Measurements from ENCODE around the gene ZHX3. TPM values are rescaled to one million over a fixed set of nuclear protein-coding genes. Genes with fewer than 3 reads are reported as not detected.

The ZHX3 gene
- total and polyA plus RNA-seq, 2 donors (not counting 1 experiment from before 2014, with no cell fraction given) = 4.3 to 22.2 TPM

DNA sequence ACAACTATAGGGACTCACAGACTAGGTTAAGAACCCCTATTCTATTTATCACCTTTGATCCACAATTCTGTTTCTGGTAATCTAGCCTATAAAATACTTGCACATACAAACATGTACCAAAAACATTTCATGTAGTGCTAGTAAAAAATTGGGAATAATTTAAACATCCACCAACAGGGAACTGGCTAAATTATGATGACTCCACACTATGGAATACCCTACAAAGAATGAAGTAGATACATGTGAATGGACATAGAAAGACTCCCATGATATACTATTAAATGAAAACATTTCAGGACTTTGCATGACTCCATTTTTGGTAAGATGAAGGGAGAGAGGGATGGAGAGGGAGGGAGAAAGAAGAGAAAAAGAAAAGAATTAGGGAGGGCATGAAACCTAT is 58.2 kb downstream of the ZHX3 start:
- no peaks in the 10 kb centered on the region for H3K36me3 ChIP-seq (replicated peaks in 1 of 2; ENCODE audit: control extremely low read depth in 1 of 2, control insufficient read depth in 1 of 2, extremely low read depth in 1 of 2, insufficient read depth in 2 of 2, low read length in 1 of 2)
- no peak overlapping the region for H3K4me3 ChIP-seq (ENCODE audit: control extremely low read depth in 1 of 5, extremely low read depth in 1 of 5, insufficient read depth in 1 of 5, low read depth in 2 of 5, low read length in 4 of 5)
- H3K4me1 ChIP-seq (ENCODE audit: control insufficient read depth in 2 of 2, insufficient read depth in 2 of 2, low read length in 2 of 2) = no peaks in the 10 kb centered on the region
- no peaks in the 10 kb centered on the region for H3K9me3 ChIP-seq (ENCODE audit: control extremely low read depth in 1 of 3, control insufficient read depth in 2 of 3, insufficient read depth in 1 of 3, low read length in 2 of 3)
- POLR2A ChIA-PET = no interaction called here
- H4K20me1 ChIP-seq (ENCODE audit: control insufficient read depth, insufficient read depth, low read length, poor library complexity, severe bottlenecking) = no peaks in the 10 kb centered on the region
- H3K79me2 ChIP-seq (ENCODE audit: control insufficient read depth, insufficient read depth, low read length) = no peaks in the 10 kb centered on the region
- no peak overlapping the region for H2AFZ ChIP-seq (ENCODE audit: insufficient read depth, low read depth, low read length, poor library complexity, severe bottlenecking)
- H3K9ac ChIP-seq (ENCODE audit: low read length) = no peak overlapping the region
- ATAC-seq (ENCODE audit: low read depth) = no peak
- Mint-ChIP-seq H3K4me3 (no peak overlapping the region), H3K27ac (no peak overlapping the region), H3K27me3 (no peaks in the 10 kb centered on the region), H3K9me3 (ENCODE audit: insufficient read depth) (no peaks in the 10 kb centered on the region), H3K4me1 (no peaks in the 10 kb centered on the region)
- no peak overlapping the region for H3K27ac ChIP-seq (ENCODE audit: low read length in 2 of 2)
- intact Hi-C loops (cut with micrococcal nuclease) = no loop called here
- no peak overlapping the region for H3K4me2 ChIP-seq (replicated peaks; ENCODE audit: low read depth, low read length, poor library complexity, severe bottlenecking)
- TF ChIP-seq EZH2 (IDR thresholded peaks at IDR 0.05; ENCODE audit: borderline replicate concordance, insufficient read depth, low read depth, low read length, poor library complexity, severe bottlenecking) = no peak
- TF ChIP-seq, protein P1, sequence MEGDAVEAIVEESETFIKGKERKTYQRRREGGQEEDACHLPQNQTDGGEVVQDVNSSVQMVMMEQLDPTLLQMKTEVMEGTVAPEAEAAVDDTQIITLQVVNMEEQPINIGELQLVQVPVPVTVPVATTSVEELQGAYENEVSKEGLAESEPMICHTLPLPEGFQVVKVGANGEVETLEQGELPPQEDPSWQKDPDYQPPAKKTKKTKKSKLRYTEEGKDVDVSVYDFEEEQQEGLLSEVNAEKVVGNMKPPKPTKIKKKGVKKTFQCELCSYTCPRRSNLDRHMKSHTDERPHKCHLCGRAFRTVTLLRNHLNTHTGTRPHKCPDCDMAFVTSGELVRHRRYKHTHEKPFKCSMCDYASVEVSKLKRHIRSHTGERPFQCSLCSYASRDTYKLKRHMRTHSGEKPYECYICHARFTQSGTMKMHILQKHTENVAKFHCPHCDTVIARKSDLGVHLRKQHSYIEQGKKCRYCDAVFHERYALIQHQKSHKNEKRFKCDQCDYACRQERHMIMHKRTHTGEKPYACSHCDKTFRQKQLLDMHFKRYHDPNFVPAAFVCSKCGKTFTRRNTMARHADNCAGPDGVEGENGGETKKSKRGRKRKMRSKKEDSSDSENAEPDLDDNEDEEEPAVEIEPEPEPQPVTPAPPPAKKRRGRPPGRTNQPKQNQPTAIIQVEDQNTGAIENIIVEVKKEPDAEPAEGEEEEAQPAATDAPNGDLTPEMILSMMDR (IDR thresholded peaks at IDR 0.05) = no peak
- no peak for DNase-seq
- CTCF ChIA-PET = no interaction called here
- H3K27me3 ChIP-seq (replicated peaks in 1 of 4; ENCODE audit: control extremely low read depth in 1 of 4, control insufficient read depth in 3 of 4, insufficient read depth in 4 of 4, low read length in 3 of 4) = no peaks in the 10 kb centered on the region

DNA sequence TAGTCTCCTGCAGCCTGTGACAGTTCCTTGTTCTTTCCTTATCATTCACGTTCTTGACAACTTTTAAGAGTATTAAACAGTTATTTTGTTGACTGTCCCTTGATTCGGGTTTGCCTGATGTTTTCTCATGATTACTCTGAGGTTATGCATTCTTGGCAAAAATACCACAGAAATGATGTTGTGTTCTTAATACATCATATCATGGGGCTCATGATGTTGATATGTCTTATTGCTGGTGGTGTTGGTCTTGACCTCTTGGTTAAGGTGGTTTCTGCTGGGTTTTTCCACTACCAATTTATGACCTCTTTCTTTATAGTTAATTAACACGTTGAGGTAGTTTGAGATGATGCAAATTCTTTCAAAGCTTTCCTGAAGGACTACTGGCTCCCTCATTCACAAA is 59.1 kb downstream of the ZHX3 start:
- H3K4me3 ChIP-seq (ENCODE audit: control extremely low read depth in 1 of 5, extremely low read depth in 1 of 5, insufficient read depth in 1 of 5, low read depth in 2 of 5, low read length in 4 of 5) = no peak overlapping the region
- H3K4me1 Mint-ChIP-seq = no peaks in the 10 kb centered on the region
- no peak overlapping the region for H2AFZ ChIP-seq (ENCODE audit: insufficient read depth, low read depth, low read length, poor library complexity, severe bottlenecking)
- no peaks in the 10 kb centered on the region for H3K4me1 ChIP-seq (ENCODE audit: control insufficient read depth in 2 of 2, insufficient read depth in 2 of 2, low read length in 2 of 2)
- no peak overlapping the region for H3K9ac ChIP-seq (ENCODE audit: low read length)
- no peaks in the 10 kb centered on the region for H3K27me3 ChIP-seq (replicated peaks in 1 of 4; ENCODE audit: control extremely low read depth in 1 of 4, control insufficient read depth in 3 of 4, insufficient read depth in 4 of 4, low read length in 3 of 4)
- no peak overlapping the region for H3K27ac Mint-ChIP-seq
- no peaks in the 10 kb centered on the region for H4K20me1 ChIP-seq (ENCODE audit: control insufficient read depth, insufficient read depth, low read length, poor library complexity, severe bottlenecking)
- no peak overlapping the region for H3K27ac ChIP-seq (ENCODE audit: low read length in 2 of 2)
- no peak overlapping the region for H3K4me3 Mint-ChIP-seq
- no peak for ATAC-seq (ENCODE audit: low read depth)
- H3K9me3 Mint-ChIP-seq (ENCODE audit: insufficient read depth) = no peaks in the 10 kb centered on the region
- ChIA-PET CTCF (interaction anchor here (0.6 to 0.9 kb wide), 2 partner anchors 80 to 81 kb away, joined by 3 read pairs; no protein-coding TSS in a partner anchor), POLR2A (no interaction called here)
- intact Hi-C loops (cut with micrococcal nuclease) = no loop called here
- no peaks in the 10 kb centered on the region for H3K27me3 Mint-ChIP-seq
- no CpG with 5 or more reads among the region's 3 CpGs for WGBS (ENCODE audit: insufficient coverage)
- no peak overlapping the region for H3K4me2 ChIP-seq (replicated peaks; ENCODE audit: low read depth, low read length, poor library complexity, severe bottlenecking)
- DNase-seq = no peak
- no peaks in the 10 kb centered on the region for H3K79me2 ChIP-seq (ENCODE audit: control insufficient read depth, insufficient read depth, low read length)
- no peaks in the 10 kb centered on the region for H3K9me3 ChIP-seq (ENCODE audit: control extremely low read depth in 1 of 3, control insufficient read depth in 2 of 3, insufficient read depth in 1 of 3, low read length in 2 of 3)
- no peak for TF ChIP-seq EZH2 (IDR thresholded peaks at IDR 0.05; ENCODE audit: borderline replicate concordance, insufficient read depth, low read depth, low read length, poor library complexity, severe bottlenecking)
- TF ChIP-seq, protein P1 (IDR thresholded peaks at IDR 0.05) = no peak
- no peaks in the 10 kb centered on the region for H3K36me3 ChIP-seq (replicated peaks in 1 of 2; ENCODE audit: control extremely low read depth in 1 of 2, control insufficient read depth in 1 of 2, extremely low read depth in 1 of 2, insufficient read depth in 2 of 2, low read length in 1 of 2)

All from B cell (primary cell).